Psoas muscle (tissue), 8 donors: ENCODE measurements around the gene SMARCB1. TPM values are rescaled to one million over a fixed set of nuclear protein-coding genes. Genes with fewer than 3 reads are reported as not detected.

Experiments
- ATAC-seq, 4 donors: fragments of 200-7000 bp; cut with Tn5 transposase; one replicate each; pipeline ENCODE4 v1.9.1; 2020; ENCODE audit warnings: moderate library complexity in 3 of 4, mild to moderate bottlenecking in 2 of 4
- DNase-seq, 2 donors: peaks; one replicate each; pipeline ENCODE4 v3.0.0-alpha.2; 2020
- H3K27ac ChIP-seq: fragments of 200-600 bp; one replicate; pipeline ENCODE4 v1.8.0; 2022
- H3K27me3 ChIP-seq, 3 donors: fragments of 200-600 bp in 1 of 3; one replicate each; pipeline versions ENCODE4 v1.6.1 to v1.8.0; 2013 to 2022; ENCODE audit warnings: low read length in 2 of 3, mild to moderate bottlenecking in 2 of 3, moderate library complexity in 1 of 3; ENCODE audit not compliant: insufficient read depth in 3 of 3
- H3K36me3 ChIP-seq, 2 donors: fragments of 200-600 bp in 1 of 2; one replicate each; pipeline versions ENCODE4 v1.6.1 to v1.8.0; 2013 to 2022; ENCODE audit warnings: low read depth in 1 of 2, mild to moderate bottlenecking in 1 of 2, moderate library complexity in 1 of 2; ENCODE audit not compliant: insufficient read depth in 1 of 2
- H3K4me1 ChIP-seq: fragments of 200-600 bp; one replicate; pipeline ENCODE4 v1.8.0; 2022
- H3K4me3 ChIP-seq: fragments of 200-600 bp; one replicate; pipeline ENCODE4 v1.8.0; 2022; ENCODE audit warnings: mild to moderate bottlenecking
- H3K9me3 ChIP-seq: fragments of 200-600 bp; one replicate; pipeline ENCODE4 v1.8.0; 2022
- CTCF ChIP-seq: fragments of 200-600 bp; IDR thresholded peaks from one replicate; pipeline ENCODE4 v1.8.0; 2022; ENCODE audit warnings: antibody characterized with exemption
- WGBS, 3 donors: extraction: QIAGEN DNeasy Blood & Tissue Kit; methylation state at CpG; one replicate each; pipeline versions ENCODE4 v1.1.6 to v1.1.7; 2013; 5-methylcytosine and 5-hydroxymethylcytosine counted together
- intact Hi-C, 2 donors: fragments of 100-400 bp; cut with DNase I; formaldehyde crosslinking; loops; one replicate each; pipeline versions ENCODE4 v1.11.0 to v1.14.2; 2022
- polyA plus RNA-seq, 3 donors: library from polyadenylated mRNA; stranded (reverse); fragments of 200-250 nt; gene quantifications; one replicate each; pipeline ENCODE4 v1.2.3, GENCODE V29; 2013
- total RNA-seq, 4 donors: library from RNA; stranded (reverse); fragmentation: NEBNext Ultra II Directional in 2 of 4; extraction: Animal tissue kit (Norgen Biotek cat#: 25700) in 2 of 4; gene quantifications; one replicate each; pipeline versions ENCODE4 v1.2.1 to v1.2.4, GENCODE V29; 2021 to 2023
- donor health status: healthy with polysubstance abuse.
- donor health status: DM: no; HTN: no; CAD: no; lungs with moderate emphysema.
- donor health status: Bipolar disorder and iron deficiency.
- donor health status: healthy.
- donor health status: DM: yes; HTN: yes; CAD: no.
- donor health status: DM: no; HTN: no; CAD: no.
- donor health status: DM: no; HTN: no; CAD: no.
- donor health status: DM: yes; HTN: yes; CAD: no.

The SMARCB1 gene
- total and polyA plus RNA-seq, 7 donors, result 20.7 to 76.6 (median 38.4) TPM

- no peak for TF ChIP-seq CTCF
- intact Hi-C loops, result no loop called here
- Histone ChIP-seq H3K36me3 (peaks cover 11 to 96% of the 10 kb centered on the region in 2 donors), H3K4me1 (peaks cover 6% of the 10 kb centered on the region), H3K27me3 (no peaks in the 10 kb centered on the region), H3K27ac (no peak overlapping the region), H3K9me3 (no peaks in the 10 kb centered on the region), H3K4me3 (no peak overlapping the region)
- ATAC-seq (no peak), DNase-seq (no peak)
- WGBS, 3 donors, result 69 to 85% (median 80%) methylated on average over 12 of the region's 12 CpGs
Measured at GRCh38 chr22:23804781-23805291, 18.1 kb downstream of the SMARCB1 start.

DNA sequence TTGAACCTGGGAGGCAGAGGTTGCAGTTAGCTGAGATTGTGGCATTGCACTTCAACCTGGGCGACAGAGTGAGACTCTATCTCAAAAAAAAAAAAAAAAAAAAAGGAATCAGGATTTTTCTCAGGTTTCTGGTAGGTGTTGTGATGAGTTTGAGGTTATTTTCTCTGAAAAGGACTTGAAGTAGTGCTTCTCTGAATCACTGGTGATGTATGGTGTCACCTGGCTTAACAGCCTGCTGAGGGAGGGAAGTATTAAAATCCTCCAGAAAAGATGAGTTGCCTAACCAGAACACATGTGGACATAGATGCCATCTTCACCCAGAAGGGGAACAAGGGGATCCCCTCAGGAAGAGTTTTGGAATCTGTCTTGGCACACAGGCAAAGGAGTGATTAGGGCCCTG, 20.1 kb downstream of the SMARCB1 start:
- Histone ChIP-seq H3K4me1 (peaks cover 6% of the 10 kb centered on the region), H3K9me3 (no peaks in the 10 kb centered on the region), H3K36me3 (peaks cover 13 to 96% of the 10 kb centered on the region in 2 donors), H3K4me3 (no peak overlapping the region), H3K27me3 (no peaks in the 10 kb centered on the region), H3K27ac (no peak overlapping the region)
- no peak for TF ChIP-seq CTCF
- DNase-seq, result no peak
- no peak for ATAC-seq
- WGBS, 3 donors, result 100% methylated on average over 1 of the region's 1 CpG
- intact Hi-C loops, result no loop called here

DNA sequence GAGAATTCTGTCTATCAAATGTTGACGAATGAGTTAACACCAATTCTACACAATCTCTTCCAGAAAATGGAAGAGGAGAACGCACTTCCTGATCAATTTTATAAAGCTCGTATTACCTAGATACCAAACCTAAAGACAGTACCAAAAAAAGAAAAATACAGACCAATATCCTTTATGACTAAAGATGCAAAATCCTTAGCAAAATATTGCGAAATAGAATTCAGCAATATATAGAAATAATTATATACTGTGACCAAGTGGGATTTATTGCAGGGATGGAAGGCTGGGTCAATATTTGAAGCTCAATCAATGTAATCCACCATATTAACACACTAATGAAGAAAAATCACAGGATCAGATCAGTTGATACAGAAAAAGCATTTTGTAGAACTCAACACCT, 25.6 kb downstream of the SMARCB1 start:
- Histone ChIP-seq H3K4me3 (no peak overlapping the region), H3K9me3 (no peaks in the 10 kb centered on the region), H3K27me3 (no peaks in the 10 kb centered on the region), H3K4me1 (no peaks in the 10 kb centered on the region), H3K36me3 (peaks cover 2 to 80% of the 10 kb centered on the region in 2 donors), H3K27ac (no peak overlapping the region)
- 95% methylated on average over 4 of the region's 4 CpGs for WGBS, 3 donors
- ATAC-seq, result no peak
- intact Hi-C loops, result no loop called here
- no peak for TF ChIP-seq CTCF
- no peak for DNase-seq

- intact Hi-C loops, result no loop called here
- no peaks in the 10 kb centered on the region for H3K9me3 ChIP-seq
- H3K4me3 ChIP-seq, result no peak overlapping the region
- DNase-seq (no peak), ATAC-seq (peak in 3 of 4 donors; percentile 8 to 15 (median 15))
- peak overlapping the region; percentile 12 for H3K27ac ChIP-seq
- no peaks in the 10 kb centered on the region for H3K4me1 ChIP-seq
- no peak for TF ChIP-seq CTCF
- WGBS, 3 donors, result 72 to 79% (median 79%) methylated on average over 10 of the region's 10 CpGs
- peaks cover 2 to 83% of the 10 kb centered on the region in 2 donors for H3K36me3 ChIP-seq
- no peaks in the 10 kb centered on the region for H3K27me3 ChIP-seq
Measured at GRCh38 chr22:23815541-23816155, 28.9 kb downstream of the SMARCB1 start.
